ENCODE measurements around the gene AP2B1.

The AP2B1 gene

DNA sequence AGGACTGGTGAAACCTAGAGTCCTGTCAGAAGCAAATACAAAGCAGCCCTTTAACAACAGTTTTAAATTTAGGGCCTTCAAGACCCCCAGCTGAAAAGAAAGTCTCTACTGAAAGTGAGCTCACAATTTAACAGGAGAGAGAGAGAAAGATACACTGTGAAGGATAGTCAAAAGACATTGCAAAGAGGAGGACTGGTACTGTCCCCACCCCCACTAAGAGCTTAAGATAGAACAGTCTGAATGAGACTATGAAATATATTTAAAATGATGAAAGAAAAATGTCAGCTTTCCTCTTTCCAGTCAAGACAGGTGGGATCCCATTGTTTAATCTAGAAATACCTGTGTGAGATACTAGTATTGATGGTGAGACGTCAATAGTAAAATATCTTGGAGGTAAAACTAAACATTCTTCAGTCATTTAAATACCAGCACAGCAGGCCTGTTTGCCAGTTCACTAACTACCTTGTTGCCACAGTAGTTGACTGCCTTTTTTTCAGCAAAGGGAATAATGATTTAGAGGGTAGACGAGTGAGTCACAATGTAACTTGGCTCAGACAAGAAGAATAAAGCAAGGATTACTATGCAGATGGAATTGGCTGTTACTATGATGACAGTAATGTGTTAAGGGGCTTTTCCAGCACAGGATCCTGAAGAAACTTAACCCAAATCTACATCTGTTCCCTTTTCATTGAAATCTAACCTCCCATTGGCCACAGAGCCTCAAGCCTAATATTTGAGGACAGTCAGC, 97.1 kb downstream of the AP2B1 start:
- TF ChIP-seq CTCF (IDR thresholded peaks at IDR 0.05; ENCODE audit: control insufficient read depth, extremely low read depth, insufficient read depth): no peak
- no peak for DNase-seq (ENCODE audit: low read depth)

GRCh38 chr17:35692512-35693210, 105.5 kb downstream of the AP2B1 start:
- DNase-seq (ENCODE audit: low read depth): no peak
- no peak overlapping the region for H3K4me3 ChIP-seq (ENCODE audit: low read depth, low read length)
- no peak for TF ChIP-seq CTCF (IDR thresholded peaks at IDR 0.05; ENCODE audit: control insufficient read depth, extremely low read depth, insufficient read depth)

More for the DNA sequence above, 97.1 kb downstream of the AP2B1 start:
- H3K4me3 ChIP-seq (ENCODE audit: low read depth, low read length): no peak overlapping the region

GRCh38 chr17:35693662-35694061, 106.5 kb downstream of the AP2B1 start:
- H3K4me3 ChIP-seq (ENCODE audit: low read depth, low read length): no peak overlapping the region
- no peak for DNase-seq (ENCODE audit: low read depth)
- TF ChIP-seq CTCF (IDR thresholded peaks at IDR 0.05; ENCODE audit: control insufficient read depth, extremely low read depth, insufficient read depth): no peak

DNA sequence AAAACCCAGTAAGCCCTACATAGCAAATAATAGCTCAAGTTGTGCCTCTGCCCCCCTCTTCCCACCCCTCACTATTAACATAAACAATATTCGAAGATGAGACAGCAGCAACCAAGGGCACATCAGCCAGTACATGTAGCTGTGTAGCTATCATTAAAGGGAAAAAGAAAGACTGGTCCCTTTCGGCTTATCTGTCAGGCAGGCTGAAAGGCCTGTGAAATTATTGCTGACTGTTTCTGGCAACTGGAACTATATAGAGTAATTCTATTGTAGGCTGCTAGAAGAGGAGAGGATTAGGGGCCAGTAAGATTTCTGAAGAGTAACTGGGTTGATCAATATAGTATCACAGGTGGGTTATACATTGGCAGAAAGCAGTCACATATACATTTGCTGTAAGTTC, 107.8 kb downstream of the AP2B1 start:
- no peak for TF ChIP-seq CTCF (IDR thresholded peaks at IDR 0.05; ENCODE audit: control insufficient read depth, extremely low read depth, insufficient read depth)
- DNase-seq (ENCODE audit: low read depth): no peak
- no peak overlapping the region for H3K4me3 ChIP-seq (ENCODE audit: low read depth, low read length)

- no peak for DNase-seq (ENCODE audit: low read depth)
These were observed 108.5 kb downstream of the AP2B1 start for GRCh38 chr17:35695613-35696012.

DNA sequence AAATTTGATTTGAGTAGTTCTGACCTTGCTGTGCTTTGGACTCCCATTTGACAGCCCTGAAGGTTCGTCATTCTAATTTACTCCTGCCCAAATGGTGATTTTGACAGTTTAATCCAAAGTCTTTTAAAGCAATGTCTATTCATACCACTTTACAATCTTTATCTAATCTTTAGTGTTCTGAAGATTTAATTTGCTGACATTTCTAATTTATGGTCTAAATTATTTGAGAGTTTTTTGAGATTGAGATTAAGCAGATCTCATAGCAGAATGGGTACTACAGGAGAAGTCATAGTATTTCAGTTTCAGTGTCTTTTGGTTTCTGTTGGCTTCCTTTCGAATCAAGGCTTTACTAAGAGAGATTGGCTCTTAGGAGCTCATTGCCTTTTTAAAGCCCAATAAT, 111.7 kb downstream of the AP2B1 start:
- DNase-seq (ENCODE audit: low read depth): no peak
- TF ChIP-seq CTCF (IDR thresholded peaks at IDR 0.05; ENCODE audit: control insufficient read depth, extremely low read depth, insufficient read depth): no peak
- no peak overlapping the region for H3K4me3 ChIP-seq (ENCODE audit: low read depth, low read length)

More at GRCh38 chr17:35695613-35696012, 108.5 kb downstream of the AP2B1 start:
- TF ChIP-seq CTCF (IDR thresholded peaks at IDR 0.05; ENCODE audit: control insufficient read depth, extremely low read depth, insufficient read depth): no peak
- H3K4me3 ChIP-seq (ENCODE audit: low read depth, low read length): no peak overlapping the region
